ENCODE measurements around the gene SH3PXD2A. TPM values are rescaled to one million over a fixed set of nuclear protein-coding genes. Genes with fewer than 3 reads are reported as not detected.

Gene SH3PXD2A
- total RNA-seq, 1 experiment from 2014 or later: 0.48 TPM

DNA sequence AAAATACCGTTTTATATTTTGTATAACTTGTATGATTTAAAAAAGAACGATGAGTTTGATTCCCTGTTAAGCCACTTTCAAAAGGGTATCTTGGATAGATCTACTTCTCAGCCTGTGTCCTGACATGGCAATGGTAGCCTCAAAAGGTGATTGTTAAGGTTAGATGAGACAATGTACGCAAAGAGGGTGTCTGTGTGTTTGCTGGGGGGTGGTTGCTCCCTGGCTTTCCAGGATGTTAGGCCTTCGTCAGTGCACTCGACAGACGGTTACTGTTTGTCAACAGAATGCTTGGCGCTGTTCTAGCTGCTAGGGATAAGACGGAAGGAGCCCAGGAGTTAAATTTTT lies 271.5 kb downstream of the SH3PXD2A start:
- in situ Hi-C loops (cut with HindIII; ENCODE audit: low pct_unique_long_range_greater_than_20kb, low sequenced_read_pairs): no loop called here
- DNase-seq (ENCODE audit: low read depth, low spot score): no peak

DNA sequence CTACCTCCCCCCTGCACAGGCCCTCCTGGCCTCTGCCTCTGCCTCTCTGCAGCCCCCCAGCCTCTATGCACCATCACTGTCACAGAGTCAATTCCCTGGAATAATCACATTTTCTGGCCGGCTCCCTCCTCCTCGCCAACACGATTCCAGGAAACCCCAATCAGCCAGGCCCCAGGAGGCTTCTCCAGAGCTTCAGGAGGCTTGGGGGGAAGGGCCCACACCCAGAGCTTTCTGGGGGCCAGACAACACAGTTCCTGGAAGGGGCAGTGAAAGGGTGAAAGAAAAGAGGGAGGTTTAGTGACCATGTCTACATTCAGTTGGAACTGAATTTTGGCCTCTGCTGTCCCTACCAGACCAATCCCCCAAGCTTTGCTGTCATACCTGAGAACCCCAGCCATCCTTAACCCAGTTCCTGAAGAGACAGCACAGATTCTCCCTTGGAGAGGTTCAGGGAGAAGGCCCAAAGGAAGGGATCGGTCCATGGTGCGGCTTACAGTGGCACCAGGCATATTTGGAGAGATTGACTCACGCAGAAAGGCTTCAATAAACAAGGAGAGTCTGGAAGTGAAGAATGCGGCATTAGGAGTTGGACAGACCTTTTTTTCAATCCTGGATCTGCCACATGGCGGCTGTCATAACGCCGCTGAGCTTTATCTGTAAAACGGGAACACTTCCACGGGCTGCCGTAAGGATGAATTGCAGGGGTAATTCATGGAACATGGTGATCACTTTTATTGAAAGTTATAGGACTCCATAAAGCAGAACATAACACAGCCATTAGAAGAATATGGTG lies 272.8 kb downstream of the SH3PXD2A start:
- no peak for DNase-seq (ENCODE audit: low read depth, low spot score)
- in situ Hi-C loops (cut with HindIII; ENCODE audit: low pct_unique_long_range_greater_than_20kb, low sequenced_read_pairs): no loop called here

DNA sequence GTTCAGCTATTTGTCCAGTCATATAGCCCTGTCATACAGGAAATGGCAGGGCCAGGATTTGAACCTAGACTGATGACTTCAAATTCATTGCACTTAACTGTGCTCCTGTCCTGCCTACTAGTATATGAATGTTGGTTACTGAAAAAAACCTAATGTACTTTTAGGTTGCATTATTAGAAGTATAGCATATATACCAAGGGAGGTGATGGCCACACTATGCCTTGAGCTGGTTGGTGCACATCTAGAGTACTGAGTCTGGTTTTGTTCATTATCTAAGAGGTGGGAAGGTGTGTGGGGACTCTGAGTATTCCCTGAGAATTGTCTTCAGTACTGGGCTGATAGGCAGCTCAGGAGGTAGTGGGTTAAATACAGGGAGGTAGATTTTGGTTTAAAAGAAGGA lies 273.9 kb downstream of the SH3PXD2A start:
- no peak for DNase-seq (ENCODE audit: low read depth, low spot score)
- in situ Hi-C loops (cut with HindIII; ENCODE audit: low pct_unique_long_range_greater_than_20kb, low sequenced_read_pairs): no loop called here

DNA sequence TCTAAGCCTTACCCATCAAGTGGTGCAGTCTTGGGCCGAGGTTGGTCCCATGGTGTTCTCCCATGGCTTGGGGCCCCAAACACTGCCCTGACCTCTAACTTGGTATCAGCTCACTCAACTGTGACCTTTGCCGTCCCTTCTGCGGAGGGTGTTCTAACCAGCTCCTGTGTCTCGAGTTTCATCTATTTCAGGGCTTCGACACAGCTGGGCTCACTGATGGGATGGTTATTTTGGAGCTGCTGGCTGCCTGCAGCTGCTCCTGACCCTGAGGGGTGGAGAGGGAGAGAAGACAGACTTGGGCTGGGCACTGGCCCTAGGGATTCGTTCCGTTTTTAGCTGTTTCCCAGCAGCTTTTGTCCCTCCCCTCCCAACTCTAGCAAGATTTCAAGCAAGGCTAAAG lies 274.9 kb downstream of the SH3PXD2A start:
- in situ Hi-C loops (cut with HindIII; ENCODE audit: low pct_unique_long_range_greater_than_20kb, low sequenced_read_pairs): no loop called here
- no peak for DNase-seq (ENCODE audit: low read depth, low spot score)

DNA sequence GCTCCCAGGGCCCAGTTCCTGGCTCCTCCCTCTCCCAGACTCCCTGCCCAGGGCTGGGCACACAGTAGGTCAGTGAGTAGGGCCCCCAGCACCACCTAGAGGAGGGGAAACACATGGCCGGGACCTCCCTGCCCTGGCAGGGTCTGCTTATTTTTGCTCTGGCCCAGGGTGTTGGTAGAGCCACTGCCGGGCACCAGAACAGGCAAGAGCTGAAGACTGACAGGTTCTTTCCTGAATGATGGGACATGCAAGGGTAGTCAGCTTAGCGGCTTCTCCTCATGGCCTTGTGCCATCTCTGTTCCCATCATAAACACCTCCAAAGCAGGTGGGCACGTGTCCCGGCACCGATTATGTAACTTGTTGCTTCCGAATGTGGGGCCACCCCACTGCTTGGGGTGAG lies 275.4 kb downstream of the SH3PXD2A start:
- in situ Hi-C loops (cut with HindIII; ENCODE audit: low pct_unique_long_range_greater_than_20kb, low sequenced_read_pairs): no loop called here
- no peak for DNase-seq (ENCODE audit: low read depth, low spot score)

DNA sequence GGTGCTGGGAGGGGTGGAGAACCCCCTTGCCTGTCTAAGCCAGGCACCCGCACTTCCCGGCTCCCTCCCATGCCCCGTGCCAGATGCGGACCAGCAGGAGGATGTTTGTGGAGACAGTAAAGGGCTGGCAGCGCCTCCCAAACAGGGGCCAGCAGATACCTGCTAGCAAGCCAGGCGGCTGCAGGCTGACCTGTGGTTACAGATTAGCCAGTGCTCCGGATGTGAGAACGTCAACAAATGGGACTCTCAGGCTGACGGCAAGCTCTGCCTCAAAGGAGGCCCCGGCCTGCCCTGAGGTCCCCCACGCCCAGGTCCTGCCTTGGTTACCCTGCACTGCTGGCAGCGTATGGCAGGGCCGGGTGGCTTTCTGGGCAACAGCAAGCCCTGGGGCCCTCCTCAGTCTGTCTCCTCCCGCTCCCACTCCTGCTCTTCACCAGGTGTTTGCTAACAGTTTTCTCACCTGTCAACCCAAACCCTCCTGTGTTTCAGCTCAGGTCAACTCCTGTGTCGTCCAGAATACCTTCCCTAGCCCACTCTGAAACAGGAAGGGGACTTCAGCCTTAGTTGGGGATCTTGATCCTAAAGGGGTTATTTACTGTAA lies 276.5 kb downstream of the SH3PXD2A start:
- no peak for DNase-seq (ENCODE audit: low read depth, low spot score)
- in situ Hi-C loops (cut with HindIII; ENCODE audit: low pct_unique_long_range_greater_than_20kb, low sequenced_read_pairs): no loop called here

DNA sequence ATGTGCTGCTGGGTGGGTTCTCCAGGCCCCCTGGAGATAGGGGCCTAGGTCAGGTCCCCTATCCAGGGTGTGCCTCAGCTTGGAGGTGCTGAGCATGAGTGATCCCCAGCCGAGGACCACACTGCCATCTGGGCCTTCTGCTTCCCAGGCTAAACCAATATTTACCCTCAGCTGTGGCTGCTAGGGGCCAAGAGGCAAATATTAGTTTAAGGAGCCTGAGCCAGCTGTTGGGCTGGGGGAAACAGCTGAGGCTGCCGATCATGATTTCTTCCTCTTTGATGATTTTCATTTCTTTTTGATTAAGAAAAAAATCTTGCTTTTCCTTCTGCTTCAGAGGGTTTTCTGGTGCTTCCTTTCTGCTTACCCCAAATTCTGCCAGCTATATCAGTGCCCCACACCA lies 278.5 kb downstream of the SH3PXD2A start:
- DNase-seq (ENCODE audit: low read depth, low spot score): no peak
- in situ Hi-C loops (cut with HindIII; ENCODE audit: low pct_unique_long_range_greater_than_20kb, low sequenced_read_pairs): no loop called here

DNA sequence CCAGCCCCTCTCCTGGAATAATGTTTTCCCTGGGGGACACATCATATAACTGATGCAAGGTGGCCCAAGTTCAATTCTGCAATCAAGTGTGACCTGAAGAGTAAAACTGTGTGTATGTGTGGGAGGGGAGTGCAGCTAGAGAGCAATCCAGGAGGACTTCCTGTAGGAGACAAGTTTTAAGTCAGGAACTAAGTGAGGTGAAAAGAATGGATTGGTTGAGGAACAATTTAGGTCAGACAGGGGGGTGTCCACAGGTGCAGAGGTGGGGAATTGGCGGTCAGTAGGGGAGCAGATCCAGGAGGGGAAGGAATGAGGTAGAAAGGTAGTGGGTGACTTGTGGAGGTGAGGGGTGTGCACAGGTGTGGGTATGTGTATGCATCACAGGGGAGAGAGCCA lies 279.3 kb downstream of the SH3PXD2A start:
- in situ Hi-C loops (cut with HindIII; ENCODE audit: low pct_unique_long_range_greater_than_20kb, low sequenced_read_pairs): no loop called here
- DNase-seq (ENCODE audit: low read depth, low spot score): no peak

DNA sequence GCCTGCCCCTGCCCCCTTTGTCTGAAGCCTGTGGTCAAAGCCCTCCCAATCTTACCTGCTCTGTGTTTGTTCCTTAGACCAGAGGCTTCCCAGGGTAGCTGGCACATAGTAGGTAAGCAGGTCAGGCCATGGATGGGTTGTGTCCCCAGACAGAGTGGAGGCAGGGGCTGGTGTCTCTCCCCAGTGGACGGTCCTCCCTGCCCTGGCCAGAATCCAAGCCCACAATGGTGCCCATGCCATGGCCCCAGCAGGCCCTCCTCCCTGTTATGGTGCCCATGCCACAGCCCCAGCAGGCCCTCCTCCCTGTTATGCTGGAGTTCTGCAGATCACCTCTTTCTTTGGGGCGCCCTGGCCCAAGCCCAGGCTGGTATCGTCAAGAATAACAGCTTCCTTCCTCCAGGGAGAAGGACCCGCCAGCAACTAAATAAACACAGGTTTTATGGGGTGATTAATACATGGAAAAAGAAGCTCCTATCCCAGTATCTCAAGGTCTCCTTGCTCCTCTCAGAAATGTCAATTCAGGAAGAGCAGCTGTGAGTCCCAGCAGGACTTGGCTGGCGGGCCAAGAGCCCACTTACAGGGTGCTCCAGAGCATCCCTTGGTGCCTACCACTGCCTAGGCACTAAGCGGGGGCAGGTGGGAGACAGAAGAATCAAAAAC lies 279.8 kb downstream of the SH3PXD2A start:
- DNase-seq (ENCODE audit: low read depth, low spot score): no peak
- in situ Hi-C loops (cut with HindIII; ENCODE audit: low pct_unique_long_range_greater_than_20kb, low sequenced_read_pairs): no loop called here

DNA sequence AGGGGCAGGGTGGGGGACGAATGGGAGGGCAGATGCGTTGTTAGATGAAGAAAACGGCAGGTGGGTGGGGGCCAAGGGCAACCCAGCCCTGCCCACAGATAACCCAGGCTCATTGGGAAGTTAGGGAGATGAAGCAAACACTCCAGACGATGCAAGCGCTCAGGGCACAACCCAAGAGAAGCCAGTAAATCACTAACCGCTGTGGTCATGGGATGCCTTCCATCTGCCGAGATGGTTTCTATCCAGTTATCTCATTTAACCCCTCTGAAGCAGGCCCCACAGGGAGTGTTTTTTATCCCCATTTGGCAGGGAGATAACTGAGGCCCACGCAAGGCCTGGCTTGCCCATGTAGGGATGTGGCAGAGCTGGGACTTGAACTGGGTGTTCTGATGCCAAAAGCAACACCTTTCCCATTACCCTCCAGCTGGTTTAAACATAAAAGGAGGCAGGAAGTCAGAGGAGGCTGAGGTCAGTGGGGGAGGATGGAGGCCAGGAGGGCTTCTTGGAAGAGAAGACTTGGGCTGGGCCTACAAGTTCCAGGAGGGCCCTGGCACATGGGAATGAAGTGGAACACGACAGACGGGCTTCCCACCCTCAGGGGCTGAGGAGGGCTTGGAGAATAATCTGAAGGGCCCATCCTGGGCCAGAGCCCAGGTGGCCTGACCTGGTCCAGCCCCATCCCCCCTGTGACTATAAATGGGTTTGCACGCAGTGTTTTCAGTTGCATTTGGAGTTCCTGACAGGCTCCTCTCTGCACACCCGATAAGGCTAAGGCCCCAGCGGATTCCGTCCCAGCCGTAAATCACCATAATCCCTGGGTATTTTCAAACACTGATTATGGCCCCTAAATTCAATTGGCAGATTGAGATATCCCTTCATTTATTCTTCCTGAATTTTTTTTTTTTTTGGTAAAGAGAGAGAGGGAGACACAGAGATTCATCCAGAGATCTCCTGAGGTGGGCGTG lies 281.0 kb downstream of the SH3PXD2A start:
- no peak for DNase-seq (ENCODE audit: low read depth, low spot score)
- in situ Hi-C loops (cut with HindIII; ENCODE audit: low pct_unique_long_range_greater_than_20kb, low sequenced_read_pairs): no loop called here

DNA sequence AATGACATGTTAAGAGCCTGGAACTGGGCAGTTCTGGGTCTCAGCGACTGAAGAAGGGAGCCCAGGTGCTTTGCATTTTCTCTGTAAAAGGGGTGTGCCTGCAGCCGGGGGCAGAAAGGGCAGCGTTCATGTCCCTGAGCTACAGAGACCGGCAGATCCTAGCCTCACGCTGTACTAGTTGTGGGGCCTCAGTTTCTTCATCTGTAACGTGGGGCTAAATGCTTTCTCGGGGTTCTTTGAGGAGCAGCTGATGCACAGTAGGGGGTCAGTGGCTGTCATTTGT lies 282.2 kb downstream of the SH3PXD2A start:
- no peak for DNase-seq (ENCODE audit: low read depth, low spot score)
- in situ Hi-C loops (cut with HindIII; ENCODE audit: low pct_unique_long_range_greater_than_20kb, low sequenced_read_pairs): no loop called here

DNA sequence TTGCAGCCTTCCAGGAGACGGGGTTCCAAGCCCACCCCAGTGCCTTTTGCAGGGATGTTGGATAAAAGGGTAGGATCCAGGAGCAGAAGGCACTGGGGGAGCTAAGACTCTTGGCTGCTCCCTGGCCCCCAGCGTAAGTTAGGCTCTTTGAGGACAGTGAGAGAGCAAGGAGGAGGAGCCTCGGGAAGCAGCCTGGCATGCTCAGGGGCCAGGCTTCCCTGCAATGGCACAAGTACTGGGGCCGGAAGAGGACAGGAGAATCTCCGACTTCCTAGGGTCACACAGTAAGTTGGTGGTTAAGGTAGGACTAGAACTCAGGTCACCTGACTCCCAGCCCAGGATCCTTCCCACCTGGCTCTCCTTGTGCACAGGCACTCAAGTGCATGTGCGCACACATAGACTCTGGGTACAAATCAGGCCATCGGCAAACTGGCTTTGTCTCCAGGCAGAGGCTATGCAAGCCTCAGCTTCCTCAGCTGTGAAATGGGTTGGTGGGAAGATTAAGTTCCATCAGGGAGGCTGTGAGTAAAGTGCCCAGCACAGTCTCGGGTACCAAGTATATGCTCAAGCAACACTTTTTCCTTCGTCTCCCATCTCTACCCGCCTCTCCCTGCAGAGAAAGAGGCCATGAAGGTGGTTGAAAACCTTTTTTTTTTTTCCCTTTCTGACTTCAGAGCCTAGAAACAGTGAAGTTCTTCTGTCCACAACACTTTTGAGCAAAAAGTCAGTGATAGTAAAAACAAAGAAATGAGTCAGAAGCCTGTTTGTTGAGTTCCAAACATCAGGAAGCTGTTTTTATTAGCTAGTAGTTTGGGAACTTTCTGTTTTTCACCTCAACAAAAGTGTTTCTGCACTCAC lies 282.8 kb downstream of the SH3PXD2A start:
- in situ Hi-C loops (cut with HindIII; ENCODE audit: low pct_unique_long_range_greater_than_20kb, low sequenced_read_pairs): no loop called here
- DNase-seq (ENCODE audit: low read depth, low spot score): no peak

DNA sequence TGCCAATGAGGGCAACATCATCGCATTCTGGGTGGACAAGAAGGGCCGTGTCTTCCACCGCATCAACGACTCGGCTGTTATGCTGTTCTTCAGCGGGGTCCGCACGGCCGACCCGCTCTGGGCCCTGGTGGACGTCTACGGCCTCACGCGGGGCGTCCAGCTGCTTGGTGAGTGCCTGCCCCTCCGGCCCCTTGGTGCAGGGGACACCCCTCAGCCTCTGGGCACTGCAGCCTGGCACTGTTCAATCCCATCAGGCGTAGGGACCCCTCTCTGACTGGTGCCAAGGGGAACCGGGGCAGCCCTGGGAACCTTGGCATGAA lies 283.8 kb downstream of the SH3PXD2A start:
- in situ Hi-C loops (cut with HindIII; ENCODE audit: low pct_unique_long_range_greater_than_20kb, low sequenced_read_pairs): no loop called here
- no peak for DNase-seq (ENCODE audit: low read depth, low spot score)

DNA sequence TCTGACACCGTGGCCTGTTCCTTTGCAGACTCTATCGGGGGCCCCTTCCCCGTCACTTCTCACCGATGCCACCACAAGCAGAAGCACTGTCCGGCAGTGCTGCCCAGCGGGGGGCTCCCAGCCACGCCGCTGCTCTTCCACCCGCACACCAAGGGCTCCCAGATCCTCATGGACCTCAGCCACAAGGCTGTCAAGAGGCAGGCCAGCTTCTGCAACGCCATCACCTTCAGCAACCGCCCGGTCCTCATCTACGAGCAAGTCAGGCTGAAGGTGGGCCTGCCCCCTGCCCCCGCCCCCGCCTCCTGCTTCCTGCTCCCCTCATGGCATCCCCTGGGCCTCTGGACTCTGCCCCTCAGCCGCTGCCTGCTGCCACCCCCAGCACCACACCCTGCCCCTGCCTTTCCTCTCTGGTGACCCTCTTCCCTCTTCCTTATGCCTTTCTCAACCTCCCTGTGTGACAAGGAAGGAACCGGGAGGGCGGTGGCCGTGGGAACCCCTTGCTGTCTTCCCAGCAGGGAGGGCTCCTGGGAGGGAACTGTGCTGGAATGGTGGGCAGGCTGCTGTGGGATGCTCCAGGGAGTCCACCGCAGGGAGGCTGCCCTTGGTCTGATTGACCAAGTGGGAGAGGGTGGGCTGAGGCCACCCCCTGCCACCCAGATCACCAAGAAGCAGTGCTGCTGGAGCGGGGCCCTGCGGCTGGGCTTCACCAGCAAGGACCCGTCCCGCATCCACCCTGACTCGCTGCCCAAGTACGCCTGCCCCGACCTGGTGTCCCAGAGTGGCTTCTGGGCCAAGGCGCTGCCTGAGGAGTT lies 284.3 kb downstream of the SH3PXD2A start:
- in situ Hi-C loops (cut with HindIII; ENCODE audit: low pct_unique_long_range_greater_than_20kb, low sequenced_read_pairs): no loop called here
- DNase-seq (ENCODE audit: low read depth, low spot score): no peak

DNA sequence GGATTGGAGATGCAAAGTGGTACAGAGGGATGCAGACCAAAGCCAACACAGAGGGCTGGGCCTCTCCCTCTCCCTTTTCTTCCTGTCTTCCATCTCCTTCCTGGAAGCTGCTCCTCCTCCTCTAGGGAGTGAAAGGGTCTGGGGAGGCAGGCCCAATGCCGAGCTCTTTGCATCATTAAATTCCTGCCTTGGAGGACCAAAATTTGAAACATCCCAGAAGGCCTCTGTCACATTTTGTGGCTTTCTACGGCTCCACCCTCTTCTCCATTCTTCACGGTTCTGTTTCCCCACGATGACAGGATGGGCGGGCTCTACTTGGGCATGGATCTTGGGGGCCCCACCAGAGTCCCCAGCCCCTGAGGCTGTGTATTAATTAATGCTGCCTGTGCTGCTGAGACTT lies 285.5 kb downstream of the SH3PXD2A start:
- in situ Hi-C loops (cut with HindIII; ENCODE audit: low pct_unique_long_range_greater_than_20kb, low sequenced_read_pairs): no loop called here

DNA sequence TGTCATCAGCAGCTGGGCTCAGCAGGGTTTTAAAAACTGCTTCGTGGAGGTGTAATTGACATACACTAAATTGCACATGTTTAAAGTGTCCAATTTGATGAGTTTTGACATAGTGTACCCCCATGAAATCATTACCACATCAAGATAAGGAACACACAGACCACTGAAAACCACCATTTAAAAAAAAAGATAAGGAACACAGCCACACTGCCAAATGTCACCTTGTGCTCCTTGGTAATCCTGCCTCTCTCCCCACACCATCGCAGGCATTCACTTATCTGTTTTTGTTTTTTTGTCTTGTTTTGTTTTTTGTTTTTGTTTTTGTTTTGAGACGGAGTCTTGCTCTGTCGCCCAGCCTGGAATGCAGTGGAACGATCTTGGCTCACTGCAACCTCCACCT lies 286.9 kb downstream of the SH3PXD2A start:
- in situ Hi-C loops (cut with HindIII; ENCODE audit: low pct_unique_long_range_greater_than_20kb, low sequenced_read_pairs): no loop called here
- DNase-seq (ENCODE audit: low read depth, low spot score): no peak

More for the DNA sequence above, 285.5 kb downstream of the SH3PXD2A start:
- no peak for DNase-seq (ENCODE audit: low read depth, low spot score)

DNA sequence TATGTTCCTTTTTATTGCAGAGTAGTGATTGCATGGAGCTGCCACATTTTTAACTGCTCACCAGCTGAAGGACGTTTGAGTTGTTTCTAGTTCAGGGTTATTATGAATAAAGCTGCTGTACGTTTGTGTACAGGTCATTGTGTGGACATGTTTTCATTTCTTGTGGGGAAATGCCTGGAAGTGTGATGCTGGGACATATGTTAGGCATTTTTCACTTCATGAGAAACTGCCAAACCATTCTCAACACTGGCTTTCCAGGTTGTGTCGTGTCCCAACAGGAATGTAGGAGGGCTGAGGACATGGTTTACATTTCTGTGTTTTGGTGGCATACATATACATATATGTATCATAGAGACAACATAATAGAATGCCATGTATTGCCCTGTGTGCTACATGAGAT lies 288.8 kb downstream of the SH3PXD2A start:
- no peak for DNase-seq (ENCODE audit: low read depth, low spot score)
- in situ Hi-C loops (cut with HindIII; ENCODE audit: low pct_unique_long_range_greater_than_20kb, low sequenced_read_pairs): no loop called here
